Measurements from ENCODE around the gene TGIF1. TPM values are rescaled to one million over a fixed set of nuclear protein-coding genes. Genes with fewer than 3 reads are reported as not detected.

TGIF1 gene
- total and polyA plus RNA-seq, 9 of the 15 experiments (the other 6 are each of a cell fraction or from before 2014, with no cell fraction given): 16.1 to 77.7 (median 44.6) TPM

- TF ChIP-seq ZBTB11 (CRISPR knock-in tag; IDR thresholded peaks at IDR 0.05): no peak
- no peak for TF ChIP-seq PTRF (tag; IDR thresholded peaks at IDR 0.05)
- no peak for TF ChIP-seq ZNF124 (CRISPR knock-in tag; IDR thresholded peaks at IDR 0.05)
- TF ChIP-seq FOXJ2 (tag; IDR thresholded peaks at IDR 0.05): no peak
- TF ChIP-seq L3MBTL2 (IDR thresholded peaks at IDR 0.05): no peak
- TF ChIP-seq ZNF274 (IDR thresholded peaks at IDR 0.05; ENCODE audit: borderline replicate concordance, low read depth, low read length): no peak
- no peak for TF ChIP-seq ZNF639 (CRISPR knock-in tag; conservative IDR thresholded peaks at IDR 0.05 in 1 of 2, IDR thresholded peaks at IDR 0.05 in 1 of 2)
- TF ChIP-seq ADNP (tag; IDR thresholded peaks at IDR 0.05): no peak
- peak; percentile 42; the same call in 1 of the 2 replicates for TF ChIP-seq ZNF740 (CRISPR knock-in tag; IDR thresholded peaks at IDR 0.05)
- peak in 1 of 2 experiments; percentile 51; a peak in 1 of 4 replicates for TF ChIP-seq ZNF740 (tag; IDR thresholded peaks at IDR 0.05)
- no peak for TF ChIP-seq PURB (CRISPR knock-in tag; IDR thresholded peaks at IDR 0.05; ENCODE audit: low read depth)
- no peak for TF ChIP-seq SMAD2 (IDR thresholded peaks at IDR 0.05; ENCODE audit: low read depth, low read length)
- no peak for TF ChIP-seq RHOXF2B (CRISPR knock-in tag; conservative IDR thresholded peaks at IDR 0.05)
- no peak for TF ChIP-seq ZNF347 (CRISPR knock-in tag; IDR thresholded peaks at IDR 0.05; ENCODE audit: low read depth)
- no peak for TF ChIP-seq CREB5 (CRISPR knock-in tag; IDR thresholded peaks at IDR 0.05)
- no peak for TF ChIP-seq ZNF512 (tag; IDR thresholded peaks at IDR 0.05)
- TF ChIP-seq ELF4 (CRISPR knock-in tag; IDR thresholded peaks at IDR 0.05): no peak
- TF ChIP-seq ZNF586 (CRISPR knock-in tag; conservative IDR thresholded peaks at IDR 0.05): no peak
Measured at GRCh38 chr18:3451989-3452749, 2.2 kb downstream of the TGIF1 start (continued).

Measured in K562 (cell line).